H9 (cell line): ENCODE results near the gene STIMATE. TPM values are rescaled to one million over a fixed set of nuclear protein-coding genes. Genes with fewer than 3 reads are reported as not detected.

Source experiments
- DNase-seq: peaks from one replicate; pipeline ENCODE4 v3.0.0-alpha.2; 2017
- H2AFZ ChIP-seq: one replicate; pipeline ENCODE4 v1.6.1; 2013; ENCODE audit warnings: mild to moderate bottlenecking, low read length, control low read depth, moderate library complexity
- H2AK5ac ChIP-seq: 2 replicates; pipeline ENCODE4 v1.6.1; 2013; ENCODE audit warnings: low read length, control low read depth, mixed read lengths; ENCODE audit not compliant: insufficient read length
- H2BK120ac ChIP-seq: one replicate; pipeline ENCODE4 v1.6.1; 2013; ENCODE audit warnings: low read depth, mild to moderate bottlenecking, low read length, control low read depth, inconsistent platforms; ENCODE audit not compliant: poor library complexity, severe bottlenecking
- H2BK12ac ChIP-seq: 2 replicates; pipeline ENCODE4 v1.6.1; 2013; ENCODE audit warnings: low read length, control low read depth, mixed read lengths, low read depth; ENCODE audit not compliant: insufficient read length
- H2BK15ac ChIP-seq: 2 replicates; pipeline ENCODE4 v1.6.1; 2013; ENCODE audit warnings: low read depth, low read length, control low read depth
- H2BK20ac ChIP-seq: one replicate; pipeline ENCODE4 v1.6.1; 2013; ENCODE audit warnings: low read depth, mild to moderate bottlenecking, low read length, control low read depth, inconsistent platforms; ENCODE audit not compliant: poor library complexity, severe bottlenecking
- H2BK5ac ChIP-seq: 2 replicates; pipeline ENCODE4 v1.6.1; 2013; ENCODE audit warnings: low read length, control low read depth, mixed read lengths; ENCODE audit not compliant: insufficient read length
- H3K14ac ChIP-seq: 2 replicates; pipeline ENCODE4 v1.6.1; 2013; ENCODE audit warnings: low read length, control low read depth; ENCODE audit not compliant: insufficient read depth
- H3K18ac ChIP-seq: 2 replicates; pipeline ENCODE4 v1.6.1; 2013; ENCODE audit warnings: low read depth, mild to moderate bottlenecking, mixed read lengths, low read length, control low read depth; ENCODE audit not compliant: insufficient read length
- H3K23ac ChIP-seq: 2 replicates; pipeline ENCODE4 v1.6.1; 2013; ENCODE audit warnings: low read length, control low read depth, mixed read lengths, low read depth; ENCODE audit not compliant: insufficient read length
- H3K23me2 ChIP-seq: 2 replicates; pipeline ENCODE4 v1.6.1; 2013; ENCODE audit warnings: low read depth, mild to moderate bottlenecking, mixed read lengths, low read length, control low read depth; ENCODE audit not compliant: insufficient read length, poor library complexity, severe bottlenecking
- H3K27ac ChIP-seq: 2 replicates; pipeline ENCODE4 v1.5.1; 2013; ENCODE audit warnings: low read length, control low read depth, mixed read lengths, low read depth; ENCODE audit not compliant: insufficient read length
- H3K27me3 ChIP-seq: 2 replicates; pipeline ENCODE4 v1.6.1; 2013; ENCODE audit warnings: low read length, control low read depth, inconsistent platforms; ENCODE audit not compliant: insufficient read depth
- H3K4ac ChIP-seq: 2 replicates; pipeline ENCODE4 v1.6.1; 2013; ENCODE audit warnings: low read depth, mild to moderate bottlenecking, control low read depth, inconsistent platforms, low read length, moderate library complexity
- H3K4me1 ChIP-seq: 2 replicates; pipeline ENCODE4 v1.6.1; 2013; ENCODE audit warnings: low read length, control low read depth, inconsistent platforms; ENCODE audit not compliant: insufficient read depth
- H3K4me2 ChIP-seq: 2 replicates; pipeline ENCODE4 v1.6.1; 2013; ENCODE audit warnings: low read length, control low read depth, mixed read lengths; ENCODE audit not compliant: insufficient read length, insufficient read depth
- H3K56ac ChIP-seq: 2 replicates; pipeline ENCODE4 v1.6.1; 2013; ENCODE audit warnings: low read depth, mild to moderate bottlenecking, mixed read lengths, low read length, control low read depth; ENCODE audit not compliant: insufficient read length
- H3K79me1 ChIP-seq: 2 replicates; pipeline ENCODE4 v1.6.1; 2013; ENCODE audit warnings: low read depth, mild to moderate bottlenecking, moderate library complexity, low read length, control low read depth, inconsistent platforms; ENCODE audit not compliant: insufficient read depth, poor library complexity, severe bottlenecking
- H3K79me2 ChIP-seq: 2 replicates; pipeline ENCODE4 v1.6.1; 2013; ENCODE audit warnings: low read length, control low read depth, inconsistent platforms; ENCODE audit not compliant: insufficient read depth
- H3K9ac ChIP-seq: 2 replicates; pipeline ENCODE4 v1.6.1; 2013; ENCODE audit warnings: low read length, control low read depth, mixed read lengths; ENCODE audit not compliant: insufficient read length; ENCODE audit errors: extremely low read depth
- H3K9me3 ChIP-seq: one replicate; pipeline ENCODE4 v1.6.1; 2013; ENCODE audit warnings: low read depth, low read length, inconsistent platforms; ENCODE audit not compliant: control insufficient read depth
- H3T11ph ChIP-seq: one replicate; pipeline ENCODE4 v1.6.1; 2013; ENCODE audit warnings: mild to moderate bottlenecking, low read length, control low read depth, inconsistent platforms
- H4K20me1 ChIP-seq: one replicate; pipeline ENCODE4 v1.6.1; 2013; ENCODE audit not compliant: control insufficient read depth, insufficient read length, insufficient read depth
- H4K5ac ChIP-seq: 2 replicates; pipeline ENCODE4 v1.6.1; 2013; ENCODE audit warnings: low read depth, mild to moderate bottlenecking, mixed read lengths, low read length, control low read depth; ENCODE audit not compliant: insufficient read length
- H4K8ac ChIP-seq: replicated peaks from 2 replicates; pipeline ENCODE4 v1.6.1; 2013; ENCODE audit warnings: low read length, control low read depth, mixed read lengths, low read depth; ENCODE audit not compliant: insufficient read length
- H4K91ac ChIP-seq: 2 replicates; pipeline ENCODE4 v1.6.1; 2013; ENCODE audit warnings: low read depth, mild to moderate bottlenecking, moderate library complexity, mixed read lengths, low read length, control low read depth; ENCODE audit not compliant: insufficient read length
- H3K27ac Mint-ChIP-seq, 3 experiments: 2 replicates in 2 of 3; 3 replicates in 1 of 3; pipeline ENCODE4 v1.8.0; 2020 to 2021; ENCODE audit warnings: mixed read lengths in 3 of 3, mild to moderate bottlenecking in 1 of 3, moderate library complexity in 1 of 3
- H3K27me3 Mint-ChIP-seq: 2 replicates; pipeline ENCODE4 v1.8.0; 2021; ENCODE audit warnings: low read depth, mild to moderate bottlenecking, moderate library complexity, mixed read lengths
- H3K36me3 Mint-ChIP-seq, 3 experiments: 2 replicates in 2 of 3; 3 replicates in 1 of 3; pipeline ENCODE4 v1.8.0; 2020 to 2021; ENCODE audit warnings: low read depth in 3 of 3, mixed read lengths in 3 of 3; ENCODE audit not compliant: insufficient read depth in 1 of 3
- H3K4me1 Mint-ChIP-seq, 2 experiments: 2 replicates each; pipeline ENCODE4 v1.8.0; 2020; ENCODE audit warnings: mixed read lengths in 2 of 2
- H3K4me3 Mint-ChIP-seq, 2 experiments: 2 replicates in 1 of 2; 3 replicates in 1 of 2; pipeline ENCODE4 v1.8.0; 2020 to 2021; ENCODE audit warnings: mild to moderate bottlenecking in 2 of 2, mixed read lengths in 2 of 2, moderate library complexity in 1 of 2
- H3K9me3 Mint-ChIP-seq, 2 experiments: 2 replicates in 1 of 2; 3 replicates in 1 of 2; pipeline ENCODE4 v1.8.0; 2020; ENCODE audit warnings: mild to moderate bottlenecking in 2 of 2, mixed read lengths in 2 of 2, moderate library complexity in 1 of 2
- CTCF ChIP-seq: fragments of 200-600 bp; sonication (generic); conservative IDR thresholded peaks from 3 replicates; pipeline ENCODE4 v1.8.0; 2021; ENCODE audit warnings: antibody characterized with exemption, mild to moderate bottlenecking
- WGBS: extraction: QIAGEN DNeasy Blood & Tissue Kit; methylation state at CpG from one replicate; pipeline ENCODE4 v1.1.7; 2013; ENCODE audit warnings: missing lambda C conversion rate, low lambda C conversion rate, mixed read lengths; ENCODE audit not compliant: insufficient read length; ENCODE audit errors: extremely low coverage; 5-methylcytosine and 5-hydroxymethylcytosine counted together
- total RNA-seq: library from RNA; stranded (reverse); gene quantifications from 2 replicates; pipeline ENCODE4 v1.2.1, GENCODE V29; 2021

STIMATE gene
- total RNA-seq, 1 experiment from 2014 or later: 25.6 TPM

- Histone ChIP-seq H3K18ac (no peak overlapping the region), H3K27ac (no peak overlapping the region), H3K56ac (no peak overlapping the region), H3K23me2 (no peaks in the 10 kb centered on the region), H2BK12ac (no peak overlapping the region), H3K4me2 (no peak overlapping the region), H3K4ac (no peak overlapping the region), H2AK5ac (no peak overlapping the region), H2BK120ac (no peak overlapping the region), H3K79me2 (no peaks in the 10 kb centered on the region), H3T11ph (no peak overlapping the region), H2AFZ (no peak overlapping the region), H2BK15ac (no peak overlapping the region), H4K20me1 (no peaks in the 10 kb centered on the region), H3K9ac (no peak overlapping the region), H3K9me3 (no peaks in the 10 kb centered on the region), H3K23ac (no peak overlapping the region), H4K8ac (no peak overlapping the region), H3K4me1 (no peaks in the 10 kb centered on the region; the same call in 1 of the 2 replicates), H4K5ac (no peak overlapping the region), H3K79me1 (no peaks in the 10 kb centered on the region), H4K91ac (no peak overlapping the region), H2BK20ac (no peak overlapping the region), H3K14ac (no peak overlapping the region), H2BK5ac (no peak overlapping the region), H3K27me3 (no peaks in the 10 kb centered on the region)
- TF ChIP-seq CTCF: peak; percentile 15; the same call in 1 of the 3 replicates
- Mint-ChIP-seq H3K9me3 (no peaks in the 10 kb centered on the region), H3K4me1 (peaks cover 10 to 11% of the 10 kb centered on the region in 2 experiments), H3K27me3 (no peaks in the 10 kb centered on the region), H3K4me3 (no peak overlapping the region), H3K36me3 (peaks cover 5 to 9% (median 5%) of the 10 kb centered on the region in 3 experiments; a peak in 5 of 7 replicates), H3K27ac (no peak overlapping the region; a peak in 1 of 7 replicates)
- WGBS: no CpG with 5 or more reads among the region's 5 CpGs
- DNase-seq: no peak
Measured at GRCh38 chr3:52880047-52880446, 17.3 kb downstream of the STIMATE start.
